Karpas-422 (cell line): Measurements from ENCODE around the gene HYAL3. TPM values are rescaled to one million over a fixed set of nuclear protein-coding genes. Genes with fewer than 3 reads are reported as not detected.
A peak's percentile ranks its signal among the peaks of the same experiment; 100 is the strongest.

Experiments
- DNase-seq: peaks from one replicate; pipeline ENCODE4 v3.0.0-alpha.2; 2015
- H2AFZ ChIP-seq: fragments of 200-600 bp; sonication (generic); 2 replicates; pipeline ENCODE4 v1.6.1; 2014; ENCODE audit warnings: antibody characterized with exemption, low read length, mixed read lengths
- H3K27ac ChIP-seq: fragments of 200-600 bp; sonication (generic); 2 replicates; pipeline ENCODE4 v1.5.1; 2014; ENCODE audit warnings: mild to moderate bottlenecking, low read length, moderate library complexity
- H3K27me3 ChIP-seq: fragments of 200-600 bp; sonication (generic); 2 replicates; pipeline ENCODE4 v1.6.1; 2014; ENCODE audit warnings: low read length, mixed read lengths
- H3K36me3 ChIP-seq: fragments of 200-600 bp; sonication (generic); 2 replicates; pipeline ENCODE4 v1.6.1; 2014; ENCODE audit warnings: low read length, mixed read lengths; ENCODE audit not compliant: insufficient read depth
- H3K4me1 ChIP-seq: fragments of 200-600 bp; sonication (generic); 2 replicates; pipeline ENCODE4 v1.6.1; 2014; ENCODE audit warnings: mild to moderate bottlenecking, low read length, mixed read lengths
- H3K4me2 ChIP-seq: fragments of 200-600 bp; sonication (generic); 2 replicates; pipeline ENCODE4 v1.6.1; 2014; ENCODE audit warnings: low read length, low read depth, mild to moderate bottlenecking; ENCODE audit not compliant: poor library complexity, severe bottlenecking
- H3K4me3 ChIP-seq: fragments of 200-600 bp; sonication (generic); 2 replicates; pipeline ENCODE4 v1.5.1; 2014; ENCODE audit warnings: mild to moderate bottlenecking, antibody characterized with exemption, low read length, mixed read lengths
- H3K79me2 ChIP-seq: fragments of 200-600 bp; sonication (generic); 2 replicates; pipeline ENCODE4 v1.6.1; 2014; ENCODE audit warnings: mild to moderate bottlenecking, low read length, mixed read lengths
- H3K9ac ChIP-seq: fragments of 200-600 bp; sonication (generic); 2 replicates; pipeline ENCODE4 v1.6.0; 2014; ENCODE audit warnings: low read length
- H3K9me2 ChIP-seq: fragments of 200-600 bp; sonication (generic), shearing (Covaris generic); replicated peaks from 2 replicates; pipeline ENCODE4 v1.6.0; 2014; ENCODE audit warnings: mild to moderate bottlenecking, low read length, moderate library complexity; ENCODE audit not compliant: insufficient read depth
- H3K9me3 ChIP-seq: fragments of 300-700, 200-600 bp; sonication (generic); 2 replicates; pipeline ENCODE4 v1.6.1; 2014; ENCODE audit warnings: low read length, mixed read lengths
- H4K20me1 ChIP-seq: fragments of 200-600 bp; sonication (generic); 2 replicates; pipeline ENCODE4 v1.6.1; 2014; ENCODE audit warnings: mild to moderate bottlenecking, antibody characterized with exemption, low read length, low read depth; ENCODE audit not compliant: insufficient read depth
- total RNA-seq: library from RNA; depleted of rRNA; stranded (reverse); fragments of >200 nt; shearing (Covaris generic); gene quantifications from 2 replicates; pipeline ENCODE4 v1.2.3, GENCODE V29; 2014; ENCODE audit warnings: low replicate concordance

The HYAL3 gene
- total RNA-seq, 1 experiment from 2014 or later, result 9.3 TPM

GRCh38 chr3:50341537-50341936 is 42.3 kb upstream of the HYAL3 start:
- peak overlapping the region; percentile 95 for H3K4me3 ChIP-seq
- no peak for DNase-seq
- peaks cover 3% of the 10 kb centered on the region; the same call in 1 of the 2 replicates for H4K20me1 ChIP-seq
- H3K79me2 ChIP-seq, result peaks cover 35% of the 10 kb centered on the region
- no peaks in the 10 kb centered on the region for H3K9me2 ChIP-seq
- H2AFZ ChIP-seq, result no peak overlapping the region; the same call in 1 of the 2 replicates
- H3K9ac ChIP-seq, result peak overlapping the region; percentile 99
- peaks cover 48% of the 10 kb centered on the region for H3K4me1 ChIP-seq
- H3K36me3 ChIP-seq, result peaks cover 2% of the 10 kb centered on the region; the same call in 1 of the 2 replicates
- H3K4me2 ChIP-seq, result peak overlapping the region; percentile 97
- peak overlapping the region; percentile 91; the same call in 1 of the 2 replicates for H3K27ac ChIP-seq
- no peaks in the 10 kb centered on the region for H3K27me3 ChIP-seq
- no peaks in the 10 kb centered on the region for H3K9me3 ChIP-seq

- Histone ChIP-seq H3K4me2 (peak within 1 kb of the TSS; percentile 97), H3K4me1 (peaks cover 54% of the 10 kb centered on the region), H3K4me3 (peak within 1 kb of the TSS; percentile 95), H3K79me2 (peaks cover 44% of the 10 kb centered on the region), H3K9me3 (no peaks in the 10 kb centered on the region), H3K27me3 (no peaks in the 10 kb centered on the region), H3K27ac (peak within 1 kb of the TSS; percentile 91), H3K9ac (peak within 1 kb of the TSS; percentile 99), H2AFZ (no peak within 1 kb of the TSS; the same call in 1 of the 2 replicates), H3K9me2 (no peaks in the 10 kb centered on the region), H3K36me3 (peaks cover 10% of the 10 kb centered on the region; the same call in 1 of the 2 replicates), H4K20me1 (peaks cover 9% of the 10 kb centered on the region; the same call in 1 of the 2 replicates)
- peak; percentile 91 for DNase-seq
These were observed 41.5 kb upstream of the HYAL3 start, which contains the start of gene RASSF1 for GRCh38 chr3:50340448-50341329. RASSF1 (minus strand) TSS chr3:50340836; CDS start chr3:50340805, 31 bp downstream.

GRCh38 chr3:50340147-50340447 is 40.9 kb upstream of the HYAL3 start:
- peaks cover 56% of the 10 kb centered on the region for H3K4me1 ChIP-seq
- peak overlapping the region; percentile 91 for H3K27ac ChIP-seq
- no peaks in the 10 kb centered on the region for H3K27me3 ChIP-seq
- H3K9ac ChIP-seq, result peak overlapping the region; percentile 99
- no peak overlapping the region for H2AFZ ChIP-seq
- no peaks in the 10 kb centered on the region for H3K9me2 ChIP-seq
- H3K4me3 ChIP-seq, result peak overlapping the region; percentile 95
- H3K36me3 ChIP-seq, result peaks cover 11% of the 10 kb centered on the region; the same call in 1 of the 2 replicates
- no peak for DNase-seq
- H3K79me2 ChIP-seq, result peaks cover 50% of the 10 kb centered on the region
- peak overlapping the region; percentile 97 for H3K4me2 ChIP-seq
- no peaks in the 10 kb centered on the region for H3K9me3 ChIP-seq
- peaks cover 9% of the 10 kb centered on the region; the same call in 1 of the 2 replicates for H4K20me1 ChIP-seq

GRCh38 chr3:50339485-50340146 is 40.4 kb upstream of the HYAL3 start:
- peak; percentile 84 for DNase-seq
- peak overlapping the region; percentile 91 for H3K27ac ChIP-seq
- peaks cover 54% of the 10 kb centered on the region for H3K79me2 ChIP-seq
- H3K4me1 ChIP-seq, result peaks cover 58% of the 10 kb centered on the region
- peaks cover 13% of the 10 kb centered on the region for H3K36me3 ChIP-seq
- H3K9ac ChIP-seq, result peak overlapping the region; percentile 99
- peaks cover 10% of the 10 kb centered on the region; the same call in 1 of the 2 replicates for H4K20me1 ChIP-seq
- peak overlapping the region; percentile 95 for H3K4me3 ChIP-seq
- H3K9me2 ChIP-seq, result no peaks in the 10 kb centered on the region
- H3K9me3 ChIP-seq, result no peaks in the 10 kb centered on the region
- H3K4me2 ChIP-seq, result peak overlapping the region; percentile 97
- H2AFZ ChIP-seq, result no peak overlapping the region
- no peaks in the 10 kb centered on the region for H3K27me3 ChIP-seq

GRCh38 chr3:50338965-50339364 is 39.8 kb upstream of the HYAL3 start:
- Histone ChIP-seq H3K9ac (peak overlapping the region; percentile 99), H3K4me3 (peak overlapping the region; percentile 95), H4K20me1 (peaks cover 17% of the 10 kb centered on the region; the same call in 1 of the 2 replicates), H2AFZ (no peak overlapping the region), H3K4me2 (peak overlapping the region; percentile 97), H3K9me3 (no peaks in the 10 kb centered on the region), H3K9me2 (no peaks in the 10 kb centered on the region), H3K79me2 (peaks cover 61% of the 10 kb centered on the region), H3K27ac (peak overlapping the region; percentile 91), H3K36me3 (peaks cover 19% of the 10 kb centered on the region), H3K4me1 (peaks cover 64% of the 10 kb centered on the region), H3K27me3 (no peaks in the 10 kb centered on the region)
- peak; percentile 82 for DNase-seq

- Histone ChIP-seq H3K9me3 (no peaks in the 10 kb centered on the region), H3K4me1 (peaks cover 66% of the 10 kb centered on the region), H3K27ac (peak overlapping the region; percentile 91), H4K20me1 (peaks cover 20% of the 10 kb centered on the region; the same call in 1 of the 2 replicates), H3K9ac (peak overlapping the region; percentile 99), H3K36me3 (peaks cover 22% of the 10 kb centered on the region), H3K79me2 (peaks cover 66% of the 10 kb centered on the region), H3K27me3 (no peaks in the 10 kb centered on the region), H3K4me3 (peak overlapping the region; percentile 95), H2AFZ (peak overlapping the region; percentile 16; the same call in 1 of the 2 replicates), H3K4me2 (peak overlapping the region; percentile 97), H3K9me2 (no peaks in the 10 kb centered on the region)
- DNase-seq, result peak; percentile 99
These were observed 38.1 kb upstream of the HYAL3 start for GRCh38 chr3:50337175-50337861.

GRCh38 chr3:50336452-50337174 is 37.4 kb upstream of the HYAL3 start:
- Histone ChIP-seq H3K4me3 (peak overlapping the region; percentile 95), H2AFZ (peak overlapping the region; percentile 16; the same call in 1 of the 2 replicates)
- DNase-seq, result no peak

More at GRCh38 chr3:50336452-50337174, 37.4 kb upstream of the HYAL3 start:
- Histone ChIP-seq H3K4me1 (peaks cover 64% of the 10 kb centered on the region), H3K27me3 (no peaks in the 10 kb centered on the region), H3K79me2 (peaks cover 68% of the 10 kb centered on the region), H3K9me2 (no peaks in the 10 kb centered on the region), H3K9ac (peak overlapping the region; percentile 99), H3K36me3 (peaks cover 29% of the 10 kb centered on the region), H4K20me1 (peaks cover 20% of the 10 kb centered on the region; the same call in 1 of the 2 replicates), H3K4me2 (peak overlapping the region; percentile 97), H3K9me3 (no peaks in the 10 kb centered on the region), H3K27ac (peak overlapping the region; percentile 91)
